ENCODE data around the gene HOXA2.

HOXA2 gene

DNA sequence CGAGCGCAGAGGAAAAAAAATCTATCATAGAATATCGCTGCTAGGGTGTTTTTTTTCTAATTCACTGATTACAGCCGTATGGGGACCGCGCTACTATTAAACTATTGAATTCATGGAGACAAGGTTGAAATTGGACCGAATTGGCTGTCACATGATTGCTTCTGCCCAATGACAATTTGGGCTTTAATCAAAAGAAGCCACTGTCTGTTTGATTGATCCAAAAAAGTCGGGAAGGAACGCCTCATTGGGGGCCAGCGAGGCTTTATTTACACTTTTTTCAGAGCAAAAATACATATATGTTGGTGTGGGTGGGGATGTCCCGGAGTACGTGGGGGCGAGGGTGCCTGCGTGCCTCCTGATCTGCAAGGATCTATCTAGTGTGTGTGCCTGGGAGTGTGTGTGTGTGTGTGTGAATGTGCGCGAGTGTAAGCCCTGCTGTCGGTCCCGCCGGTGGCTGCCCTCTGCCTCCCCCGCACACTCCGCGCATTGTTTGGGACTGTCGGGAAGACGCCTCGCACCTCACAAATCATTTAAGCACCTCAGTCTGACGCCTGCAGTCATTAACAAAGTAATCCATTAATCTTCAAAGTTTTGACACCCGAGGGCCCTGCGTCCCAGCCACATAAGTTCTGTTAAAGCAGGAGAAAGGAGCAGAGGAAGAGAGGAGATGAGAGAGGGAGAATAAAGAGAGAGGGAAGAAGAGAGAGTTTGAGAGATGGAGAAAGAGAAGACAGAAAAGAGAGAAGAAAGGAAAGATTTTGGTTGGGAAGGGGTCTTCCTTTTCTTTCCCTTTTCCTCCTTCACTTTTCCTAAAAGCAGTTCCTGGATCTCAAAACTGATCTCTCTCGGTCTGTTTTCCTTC lies at the start of gene HOXA2:
Gene HOXA2 (minus strand): TSS at position 103 of the 862 bp plus-strand sequence. CDS start 183 bp downstream, outside the sequence.
- FAIRE-seq, result no peak

GRCh38 chr7:27151341-27151930 lies 49.0 kb upstream of the HOXA2 start:
- FAIRE-seq, result no peak

DNA sequence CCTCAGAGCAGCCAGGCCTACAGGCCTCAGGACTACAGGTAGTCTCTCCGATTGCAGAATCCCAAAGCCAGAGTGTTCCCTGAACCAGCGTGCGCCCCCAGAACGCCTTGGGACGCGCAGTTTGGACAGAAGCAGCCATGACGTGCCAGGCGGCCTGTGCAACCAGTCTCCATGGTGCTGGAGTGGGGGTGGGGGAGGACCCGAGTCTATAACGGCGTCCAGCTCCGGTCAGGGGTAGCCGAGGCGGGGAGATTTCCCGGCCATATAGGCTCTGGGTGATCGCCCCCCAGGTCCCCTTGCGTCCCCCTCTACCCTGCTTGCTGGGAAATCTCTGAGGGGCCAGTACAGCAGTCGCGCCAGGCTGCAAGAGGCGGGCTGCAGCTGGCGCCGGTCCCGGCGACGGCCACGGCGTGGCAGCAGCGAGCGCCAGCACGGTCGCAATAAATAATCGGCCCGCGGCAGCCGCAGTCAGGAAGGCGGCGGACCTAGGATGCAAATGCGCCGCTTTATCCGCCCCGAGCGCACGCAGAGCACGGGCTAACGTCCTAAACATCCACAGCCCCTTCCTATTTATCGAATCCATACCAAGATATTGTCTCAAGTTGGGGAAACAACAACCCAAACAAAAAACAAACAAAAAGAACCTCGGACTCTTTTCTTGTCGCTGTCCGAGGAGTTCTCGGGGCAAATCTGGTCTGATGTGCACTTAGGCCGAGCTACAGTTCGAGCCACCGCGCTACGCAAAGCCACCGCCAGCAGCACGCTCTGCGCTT lies 48.3 kb upstream of the HOXA2 start:
- FAIRE-seq, result no peak

GRCh38 chr7:27149842-27150567 lies 47.5 kb upstream of the HOXA2 start:
- no peak for FAIRE-seq

DNA sequence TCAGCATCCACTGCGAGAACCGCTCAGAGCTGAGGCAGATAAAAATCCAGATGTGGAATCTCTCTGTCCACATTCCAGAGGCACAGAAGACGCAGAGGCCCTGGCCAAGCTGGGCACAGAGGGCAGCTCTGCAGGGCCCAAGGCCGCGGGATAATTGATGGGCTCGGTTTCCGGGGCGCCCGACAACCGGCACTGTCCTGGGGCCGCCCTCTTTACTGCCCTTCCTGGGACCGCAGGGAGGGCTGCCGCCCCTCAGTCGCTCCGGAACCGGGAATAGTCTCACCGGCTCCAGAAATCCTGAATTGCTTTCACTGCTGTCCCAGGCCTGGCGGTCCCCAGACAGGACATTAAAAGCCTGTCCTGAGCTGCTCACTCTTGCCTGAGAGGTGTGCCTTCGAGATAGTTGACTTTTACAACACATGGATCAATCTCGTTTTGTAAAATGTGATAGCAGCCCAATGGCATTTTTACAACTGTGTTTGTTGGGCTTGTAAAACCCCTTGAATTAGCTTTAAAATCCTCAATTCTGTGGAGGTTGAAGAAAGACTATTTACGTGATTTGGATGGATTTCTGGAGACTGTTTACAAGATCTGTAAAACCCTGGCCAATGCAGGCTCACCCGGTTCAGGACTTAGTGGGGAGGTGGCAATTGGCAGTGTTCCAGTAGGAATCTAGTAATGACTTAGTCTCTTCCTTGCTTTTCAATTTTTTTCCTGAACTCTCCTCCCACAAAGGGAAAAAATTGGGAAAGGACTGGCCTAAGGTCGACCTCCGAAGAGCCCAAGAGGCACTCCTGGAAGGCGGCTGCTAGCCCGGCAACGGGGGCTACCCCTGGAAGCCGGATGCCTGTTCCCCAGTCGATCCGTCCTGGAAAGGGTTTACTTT lies 46.5 kb upstream of the HOXA2 start:
- FAIRE-seq, result no peak

DNA sequence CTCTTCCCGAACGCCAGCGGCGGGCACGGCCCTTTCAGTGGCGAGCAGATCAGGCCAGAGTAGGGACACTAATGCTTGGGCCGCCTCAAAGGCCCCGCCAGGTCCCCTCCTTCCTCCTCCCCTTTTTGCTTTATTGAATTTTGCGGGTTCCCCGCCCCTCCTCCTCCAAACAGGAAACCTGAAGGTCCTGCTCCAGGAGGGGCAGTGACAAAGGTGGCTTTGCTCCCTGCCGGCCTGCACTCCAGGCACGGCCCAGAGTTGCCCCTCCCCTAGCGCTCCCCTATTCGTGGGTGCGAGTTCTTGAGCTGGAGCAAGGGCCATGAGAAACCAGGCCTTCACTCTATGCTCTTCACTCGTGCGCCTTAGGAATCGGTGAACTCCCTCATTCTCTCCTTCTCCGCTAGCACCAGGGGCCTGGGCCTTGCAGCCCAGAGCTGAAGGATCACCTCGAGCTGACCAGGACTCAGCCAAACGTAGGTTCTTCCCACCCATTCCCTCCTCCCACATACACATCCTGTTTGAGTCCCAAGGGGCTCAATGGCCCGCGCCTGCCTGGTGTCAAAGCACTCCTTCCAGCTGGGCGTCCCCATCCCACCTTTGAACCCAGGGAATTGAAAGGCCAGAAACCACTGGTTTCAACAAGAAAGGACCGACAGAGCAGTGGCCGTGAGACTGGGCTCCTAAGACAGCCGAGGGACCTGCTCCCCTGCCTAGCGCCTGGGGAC lies 45.7 kb upstream of the HOXA2 start:
- FAIRE-seq, result no peak

GRCh38 chr7:27147199-27148030 lies 44.9 kb upstream of the HOXA2 start, which contains the start of gene HOXA6:
Gene HOXA6 (minus strand): TSS chr7:27147774. CDS start chr7:27147749, 25 bp downstream.
- no peak for FAIRE-seq

DNA sequence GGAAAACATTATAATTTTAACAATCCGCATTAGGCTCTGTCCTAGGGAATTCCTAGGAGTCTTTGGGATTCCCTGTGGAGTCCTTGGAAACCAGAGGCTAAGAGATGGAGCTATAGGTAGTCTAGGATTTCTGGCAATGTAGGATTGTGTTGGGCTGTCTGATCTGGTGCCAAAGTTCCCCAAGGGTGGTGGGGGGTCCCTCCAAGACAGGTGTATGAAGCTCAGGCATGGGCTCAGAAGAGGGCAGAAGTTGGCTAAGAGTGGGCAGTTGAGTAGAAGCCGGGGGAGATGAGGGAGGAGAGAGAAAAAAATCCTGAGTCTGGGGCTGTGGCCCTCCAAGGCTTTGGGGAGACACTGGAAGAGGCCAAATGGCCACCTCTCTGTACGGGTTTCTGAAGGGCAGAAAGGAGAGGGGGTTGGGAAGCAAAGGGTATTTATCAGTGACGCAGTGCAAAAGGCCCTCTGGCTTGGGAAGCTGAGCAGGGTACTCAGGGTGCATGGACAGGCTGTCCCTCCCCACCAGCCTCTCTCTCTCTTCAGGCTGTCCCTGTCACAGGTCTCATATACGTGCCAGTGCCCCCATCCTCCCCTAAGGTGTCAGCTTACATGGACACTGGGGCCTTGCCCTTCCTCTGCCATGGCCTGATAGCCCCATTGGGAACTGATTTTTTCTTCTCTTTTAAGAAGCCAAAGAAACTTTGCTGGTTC lies 44.2 kb upstream of the HOXA2 start:
- FAIRE-seq, result no peak

- FAIRE-seq, result no peak
Measured at GRCh38 chr7:27145914-27146412, 43.5 kb upstream of the HOXA2 start.

DNA sequence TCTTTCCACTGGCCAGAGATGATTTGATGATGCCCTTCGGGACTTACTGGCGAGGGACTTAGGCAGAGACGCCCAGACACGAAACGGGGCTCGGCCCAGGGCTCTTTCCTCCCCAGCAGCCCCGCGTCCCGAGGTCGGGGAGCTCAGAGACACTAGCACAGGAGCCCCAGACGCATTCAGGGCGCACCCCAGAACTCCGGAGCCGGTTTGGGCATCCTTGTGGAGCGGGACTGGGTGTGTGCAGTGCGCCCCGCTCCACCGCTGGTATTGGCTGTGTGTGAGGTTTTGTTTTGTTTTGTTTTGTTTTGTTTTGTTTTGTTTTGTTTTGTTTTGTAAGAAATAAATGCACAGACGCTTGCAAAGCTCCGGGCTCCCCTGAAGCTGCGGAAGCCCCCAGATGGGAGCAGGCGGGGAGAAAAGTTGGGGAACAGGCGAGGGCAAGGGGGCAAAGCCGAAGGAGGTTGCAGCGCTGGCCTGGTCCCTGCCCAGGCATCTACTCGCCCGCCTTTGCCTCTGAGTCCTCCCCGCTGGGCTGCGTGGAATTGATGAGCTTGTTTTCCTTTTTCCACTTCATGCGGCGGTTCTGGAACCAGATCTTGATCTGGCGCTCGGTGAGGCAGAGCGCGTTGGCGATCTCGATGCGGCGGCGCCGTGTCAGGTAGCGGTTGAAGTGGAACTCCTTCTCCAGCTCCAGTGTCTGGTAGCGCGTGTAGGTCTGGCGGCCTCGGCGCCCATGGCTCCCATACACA lies 42.9 kb upstream of the HOXA2 start:
- FAIRE-seq, result no peak

GRCh38 chr7:27144781-27145164 lies 42.3 kb upstream of the HOXA2 start:
- no peak for FAIRE-seq

GRCh38 chr7:27143950-27144780 lies 41.7 kb upstream of the HOXA2 start:
- no peak for FAIRE-seq

DNA sequence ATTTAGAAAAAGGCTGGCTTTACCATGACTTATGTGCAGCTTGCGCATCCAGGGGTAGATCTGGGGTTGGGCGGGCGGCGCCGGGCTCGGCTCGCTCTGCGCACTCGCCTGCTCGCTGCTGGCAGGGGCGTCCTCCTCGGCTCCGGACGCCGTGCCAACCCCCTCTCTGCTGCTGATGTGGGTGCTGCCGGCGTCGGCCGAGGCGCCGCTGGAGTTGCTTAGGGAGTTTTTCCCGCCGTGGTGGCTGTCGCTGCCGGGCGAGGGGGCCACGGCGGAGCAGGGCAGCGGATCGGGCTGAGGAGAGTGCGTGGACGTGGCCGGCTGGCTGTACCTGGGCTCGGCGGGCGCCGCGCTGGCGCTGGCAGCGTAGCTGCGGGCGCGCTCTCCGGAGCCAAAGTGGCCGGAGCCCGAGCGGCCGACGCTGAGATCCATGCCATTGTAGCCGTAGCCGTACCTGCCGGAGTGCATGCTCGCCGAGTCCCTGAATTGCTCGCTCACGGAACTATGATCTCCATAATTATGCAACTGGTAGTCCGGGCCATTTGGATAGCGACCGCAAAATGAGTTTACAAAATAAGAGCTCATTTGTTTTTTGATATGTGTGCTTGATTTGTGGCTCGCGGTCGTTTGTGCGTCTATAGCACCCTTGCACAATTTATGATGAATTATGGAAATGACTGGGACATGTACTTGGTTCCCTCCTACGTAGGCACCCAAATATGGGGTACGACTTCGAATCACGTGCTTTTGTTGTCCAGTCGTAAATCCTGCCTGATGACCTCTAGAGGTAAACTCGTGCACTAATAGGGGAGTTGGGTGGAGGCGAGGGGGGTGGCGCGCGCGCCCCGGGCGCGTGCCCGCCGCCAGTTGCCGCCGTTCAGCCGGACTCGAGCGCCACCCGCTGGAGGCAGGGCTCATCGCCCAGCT lies 40.8 kb upstream of the HOXA2 start, which contains the start of gene HOXA5:
Gene HOXA5 (minus strand): TSS at position 659 of the 927 bp plus-strand sequence. CDS start 74 bp downstream, at position 585.
- no peak for FAIRE-seq

DNA sequence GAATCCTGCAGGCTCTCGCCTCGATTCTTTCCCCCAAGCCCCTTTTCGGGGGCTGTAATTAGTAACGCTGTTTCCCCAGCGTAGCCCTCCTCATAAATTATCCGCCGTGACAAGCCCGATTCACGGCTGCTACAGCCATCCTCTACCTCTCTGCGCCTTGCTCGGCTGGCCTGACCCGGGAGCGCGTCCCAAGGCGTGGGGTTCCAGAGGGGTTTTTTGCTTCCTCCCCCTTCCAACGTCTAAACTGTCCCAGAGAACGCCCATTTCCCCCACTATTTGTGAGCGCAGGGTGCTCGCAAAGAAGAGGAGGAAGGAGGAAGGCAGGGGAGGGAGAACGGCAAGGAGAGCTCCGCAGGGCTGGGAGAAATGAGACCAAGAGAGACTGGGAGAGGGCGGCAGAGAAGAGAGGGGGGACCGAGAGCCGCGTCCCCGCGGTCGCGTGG lies 40.1 kb upstream of the HOXA2 start:
- no peak for FAIRE-seq

- FAIRE-seq, result no peak
Measured at GRCh38 chr7:27141923-27142579, 39.6 kb upstream of the HOXA2 start.

All from colon (tissue), 2 donors.